Measurements from ENCODE around the gene CNTROB.
"Not testable (repeated sequence)": the region's sequence is repeated elsewhere in the genome, so short reads cannot be mapped to it uniquely, and the experiment has no call there.

Gene CNTROB

DNA sequence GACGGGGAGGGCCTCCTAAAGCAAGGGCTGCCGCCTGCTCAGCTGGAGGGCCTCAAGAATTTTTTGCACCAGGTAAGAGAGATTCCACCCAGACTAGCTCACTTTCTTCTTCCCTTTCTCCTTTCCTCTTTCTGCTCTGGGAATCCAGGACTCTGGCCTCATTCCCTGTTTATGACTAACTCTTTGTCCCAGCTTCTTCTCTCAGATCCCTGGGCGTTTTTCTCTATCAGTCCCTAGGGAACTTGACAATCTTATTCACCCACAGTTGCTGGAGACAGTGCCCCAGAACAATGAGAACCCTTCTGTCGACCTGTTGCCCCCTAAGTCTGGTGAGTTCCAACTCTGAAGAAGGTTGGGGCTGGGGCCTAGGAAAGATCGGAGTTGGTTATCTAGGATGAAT, 15.6 kb downstream of the CNTROB start:
- no peak for DNase-seq (ENCODE audit: insufficient read length, low spot score)
- no peak for FAIRE-seq
- TF ChIP-seq, protein P1, sequence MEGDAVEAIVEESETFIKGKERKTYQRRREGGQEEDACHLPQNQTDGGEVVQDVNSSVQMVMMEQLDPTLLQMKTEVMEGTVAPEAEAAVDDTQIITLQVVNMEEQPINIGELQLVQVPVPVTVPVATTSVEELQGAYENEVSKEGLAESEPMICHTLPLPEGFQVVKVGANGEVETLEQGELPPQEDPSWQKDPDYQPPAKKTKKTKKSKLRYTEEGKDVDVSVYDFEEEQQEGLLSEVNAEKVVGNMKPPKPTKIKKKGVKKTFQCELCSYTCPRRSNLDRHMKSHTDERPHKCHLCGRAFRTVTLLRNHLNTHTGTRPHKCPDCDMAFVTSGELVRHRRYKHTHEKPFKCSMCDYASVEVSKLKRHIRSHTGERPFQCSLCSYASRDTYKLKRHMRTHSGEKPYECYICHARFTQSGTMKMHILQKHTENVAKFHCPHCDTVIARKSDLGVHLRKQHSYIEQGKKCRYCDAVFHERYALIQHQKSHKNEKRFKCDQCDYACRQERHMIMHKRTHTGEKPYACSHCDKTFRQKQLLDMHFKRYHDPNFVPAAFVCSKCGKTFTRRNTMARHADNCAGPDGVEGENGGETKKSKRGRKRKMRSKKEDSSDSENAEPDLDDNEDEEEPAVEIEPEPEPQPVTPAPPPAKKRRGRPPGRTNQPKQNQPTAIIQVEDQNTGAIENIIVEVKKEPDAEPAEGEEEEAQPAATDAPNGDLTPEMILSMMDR (IDR thresholded peaks at IDR 0.05; ENCODE audit: insufficient read depth, missing control alignments): no peak

DNA sequence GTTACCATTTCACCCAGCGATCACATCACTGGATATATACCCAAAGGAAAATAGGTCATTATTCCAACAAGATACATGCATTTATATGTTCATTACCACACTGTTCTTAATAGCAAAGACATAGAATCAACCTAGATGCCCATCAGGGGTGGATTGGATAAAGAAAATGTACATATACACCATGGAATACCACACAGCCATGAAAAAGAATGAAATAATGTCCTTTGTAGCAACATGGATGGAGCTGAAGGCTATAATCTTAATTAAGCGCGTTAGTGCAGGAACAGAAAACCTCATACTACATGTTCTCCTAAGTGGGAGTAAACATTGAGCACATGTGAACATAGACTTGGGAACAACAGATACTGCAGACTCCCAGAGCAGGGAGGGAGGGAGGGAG, 18.6 kb downstream of the CNTROB start:
- TF ChIP-seq, protein P1 (IDR thresholded peaks at IDR 0.05; ENCODE audit: insufficient read depth, missing control alignments): no peak
- no peak for FAIRE-seq
- no peak for DNase-seq (ENCODE audit: insufficient read length, low spot score)

DNA sequence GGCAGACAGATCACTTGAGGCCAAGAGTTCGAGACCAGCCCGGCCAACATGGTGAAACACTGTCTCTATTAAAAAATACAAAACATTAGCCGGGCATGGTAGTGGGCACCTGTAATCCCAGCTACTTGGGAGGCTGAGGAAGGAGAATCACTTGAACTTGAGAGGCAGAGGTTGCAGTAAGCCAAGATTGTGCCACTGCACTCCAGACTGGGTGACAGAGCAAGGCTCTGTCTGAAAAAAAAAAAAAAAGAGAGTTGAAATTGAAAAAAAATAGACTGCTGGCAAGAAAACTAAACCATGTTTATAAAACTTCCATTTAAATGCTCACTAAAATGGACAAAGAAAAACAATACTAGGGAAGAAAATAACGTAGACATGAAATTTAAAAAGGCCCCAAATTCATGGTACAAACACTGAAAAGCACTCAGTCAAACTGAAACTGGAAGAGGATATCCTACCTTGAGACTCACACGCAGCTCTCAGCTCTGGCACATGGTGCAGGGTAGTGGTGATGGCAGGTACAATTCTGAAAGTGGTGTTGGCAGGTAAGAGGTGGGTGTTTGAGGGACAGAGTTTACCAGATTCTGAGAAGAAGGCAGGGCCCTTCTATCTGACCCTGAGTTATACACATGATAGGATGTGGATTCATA, 19.3 kb downstream of the CNTROB start:
- DNase-seq (ENCODE audit: insufficient read length, low spot score): no peak
- TF ChIP-seq, protein P1 (IDR thresholded peaks at IDR 0.05; ENCODE audit: insufficient read depth, missing control alignments): no peak
- no peak for FAIRE-seq

DNA sequence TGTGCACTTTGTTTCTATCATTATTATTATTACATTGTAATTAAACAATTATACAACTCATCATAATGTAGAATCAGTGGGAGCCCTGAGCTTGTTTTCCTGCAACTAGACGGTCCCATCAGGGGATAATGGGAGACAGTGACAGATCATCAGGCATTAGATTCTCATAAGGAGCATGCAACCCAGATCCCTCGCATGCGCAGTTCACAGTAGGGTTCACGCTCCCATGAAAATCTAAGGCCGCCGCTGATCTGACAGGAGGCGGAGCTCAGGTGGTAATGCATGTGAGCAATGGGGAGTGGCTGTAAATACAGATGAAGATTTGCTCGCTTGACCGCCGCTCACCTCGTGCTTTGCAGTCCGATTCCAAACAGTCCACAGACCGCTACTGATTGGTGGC, 21.3 kb downstream of the CNTROB start:
- FAIRE-seq; DNase-seq (ENCODE audit: insufficient read length, low spot score): not testable (repeated sequence)

DNA sequence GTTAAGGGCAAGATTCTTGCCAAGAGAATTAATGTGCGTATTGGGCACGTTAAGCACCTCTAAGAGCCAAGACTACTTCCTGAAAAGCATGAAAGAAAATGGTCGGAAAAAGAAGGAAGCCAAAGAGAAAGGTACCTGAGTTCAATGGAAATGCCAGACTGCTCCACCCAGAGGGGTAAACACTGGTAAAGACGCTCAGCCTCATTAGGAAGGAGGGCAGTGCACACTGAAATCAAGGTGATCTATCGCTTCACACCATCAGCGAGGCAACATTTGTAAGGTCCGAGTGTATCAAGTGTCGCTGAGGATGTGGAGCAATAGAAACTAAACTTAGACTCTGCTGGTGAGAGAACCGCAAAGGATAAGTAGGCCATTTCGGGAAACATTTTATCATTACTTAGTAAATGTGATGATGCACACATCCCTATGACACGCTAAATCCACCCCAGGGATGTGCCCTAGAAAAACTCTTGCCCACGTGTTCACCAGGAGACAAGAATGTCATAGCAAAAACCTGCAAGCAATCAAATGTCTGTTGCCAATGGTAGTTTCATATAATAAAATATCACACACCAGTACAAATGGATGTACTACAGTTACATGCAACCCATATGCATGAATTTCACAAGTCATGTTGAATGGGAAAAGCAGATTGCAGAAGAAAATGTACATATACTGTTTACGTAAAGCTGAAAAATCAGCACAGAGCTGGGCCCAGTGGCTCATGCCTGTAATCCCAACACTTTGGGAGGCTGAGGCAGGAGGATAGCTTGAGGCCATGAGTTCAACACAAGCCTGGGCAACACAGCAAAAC, 23.6 kb downstream of the CNTROB start:
- no peak for FAIRE-seq
- no peak for DNase-seq (ENCODE audit: insufficient read length, low spot score)
- TF ChIP-seq, protein P1 (IDR thresholded peaks at IDR 0.05; ENCODE audit: insufficient read depth, missing control alignments): no peak

DNA sequence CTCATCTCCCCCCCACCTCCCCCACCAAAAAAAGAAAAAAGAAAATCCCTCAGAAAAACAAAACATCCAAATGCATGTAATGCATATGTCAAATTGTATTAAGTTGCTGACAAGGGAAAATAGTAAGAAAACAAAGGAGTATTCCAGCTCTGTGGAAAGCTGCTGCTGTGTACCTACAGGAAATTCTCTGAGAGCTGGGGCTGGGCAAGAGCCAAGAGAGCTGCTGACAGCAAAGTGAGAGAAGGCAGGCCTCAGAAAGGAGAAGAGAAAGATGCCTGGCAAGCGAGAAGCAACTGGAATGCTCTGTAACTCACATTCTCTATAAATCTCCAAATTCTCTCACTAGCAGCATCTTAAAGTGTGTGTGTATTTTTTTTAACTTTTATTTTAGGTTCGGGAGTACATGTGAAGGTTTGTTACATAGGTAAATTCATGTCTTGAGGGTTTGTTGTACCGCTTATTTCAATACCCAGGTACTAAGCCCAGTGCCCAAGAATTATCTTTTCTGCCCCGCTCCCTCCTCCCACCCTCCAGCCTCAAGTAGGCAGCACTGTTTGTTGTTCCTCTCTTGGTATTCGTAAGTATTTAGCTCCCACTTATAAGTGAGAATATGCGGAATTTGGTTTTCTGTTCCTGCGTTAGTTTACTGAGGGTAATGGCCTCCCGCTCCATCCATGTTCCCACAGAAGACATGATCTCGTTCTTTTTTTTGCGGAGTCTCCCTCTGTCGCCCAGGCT, 24.4 kb downstream of the CNTROB start:
- DNase-seq (ENCODE audit: insufficient read length, low spot score) (no peak), FAIRE-seq (no peak)
- TF ChIP-seq, protein P1 (IDR thresholded peaks at IDR 0.05; ENCODE audit: insufficient read depth, missing control alignments): no peak

DNA sequence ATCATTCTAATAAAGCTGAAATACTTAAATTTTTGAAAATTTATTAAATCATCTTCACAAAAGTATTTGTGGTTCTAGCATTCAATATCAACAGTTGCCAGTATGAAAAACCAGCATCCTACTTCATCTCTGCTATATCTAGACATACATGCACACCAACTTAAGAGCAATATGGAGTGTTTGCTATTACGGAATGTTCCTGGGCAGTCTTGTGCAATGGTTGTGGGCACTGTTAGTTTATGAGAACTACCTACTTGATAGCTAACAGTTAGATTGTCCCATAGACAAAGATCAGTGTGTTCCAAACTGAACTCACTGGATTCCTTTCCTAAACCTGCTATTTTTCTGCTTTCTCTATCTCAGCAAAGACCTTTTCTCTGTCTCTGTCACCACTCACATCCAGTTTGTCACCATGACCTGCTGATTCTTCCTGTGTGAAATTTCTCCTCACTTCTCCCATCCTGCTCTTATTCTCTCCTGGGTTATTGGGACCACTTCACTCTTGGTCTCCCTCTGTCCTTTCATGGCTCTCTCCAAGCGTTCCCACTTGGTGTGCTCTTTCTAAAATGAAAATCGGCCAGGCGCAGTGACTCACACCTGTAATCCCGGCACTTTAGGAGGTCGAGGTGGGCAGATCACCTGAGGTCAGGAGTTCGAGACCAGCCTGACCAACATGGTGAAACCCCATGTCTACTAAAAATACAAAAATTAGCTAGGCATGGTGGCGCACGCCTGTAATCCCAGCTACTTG, 27.7 kb downstream of the CNTROB start:
- TF ChIP-seq, protein P1 (IDR thresholded peaks at IDR 0.05; ENCODE audit: insufficient read depth, missing control alignments): no peak
- FAIRE-seq: no peak
- no peak for DNase-seq (ENCODE audit: insufficient read length, low spot score)
